Fibroblast of lung (primary cell): ENCODE measurements around the gene DMXL1. TPM values are rescaled to one million over a fixed set of nuclear protein-coding genes. Genes with fewer than 3 reads are reported as not detected.
"Not testable (repeated sequence)": the region's sequence is repeated elsewhere in the genome, so short reads cannot be mapped to it uniquely, and the experiment has no call there.

ENCODE experiments used
- DNase-seq, 2 donors: peaks; one replicate each; pipeline versions ENCODE4 v3.0.0 to v3.0.0-alpha.2; 2010; ENCODE audit warnings: low read depth in 2 of 2
- H2AFZ ChIP-seq: 2 replicates; pipeline ENCODE4 v1.5.1; 2012; ENCODE audit warnings: low read length, control low read depth, inconsistent platforms
- H3K27ac ChIP-seq: 2 replicates; pipeline ENCODE4 v1.5.1; 2011; ENCODE audit warnings: low read length, control low read depth; ENCODE audit not compliant: insufficient read depth
- H3K27me3 ChIP-seq: 2 replicates; pipeline ENCODE4 v1.5.1; 2011; ENCODE audit warnings: mild to moderate bottlenecking, low read length; ENCODE audit not compliant: control insufficient read depth, insufficient read depth
- H3K36me3 ChIP-seq: 2 replicates; pipeline ENCODE4 v1.5.1; 2011; ENCODE audit warnings: low read length; ENCODE audit not compliant: control insufficient read depth, insufficient read depth
- H3K4me1 ChIP-seq: 2 replicates; pipeline ENCODE4 v1.5.1; 2011; ENCODE audit warnings: low read length; ENCODE audit not compliant: control insufficient read depth, insufficient read depth; ENCODE audit errors: extremely low read depth
- H3K4me2 ChIP-seq: 2 replicates; pipeline ENCODE4 v1.5.1; 2011; ENCODE audit warnings: low read length, control low read depth; ENCODE audit not compliant: insufficient read depth; ENCODE audit errors: extremely low read depth
- H3K4me3 ChIP-seq, 4 experiments: fragments of 200-600 bp in 1 of 4; sonication (generic) in 1 of 4; replicated peaks in 1 of 4; 2 replicates each; pipeline ENCODE4 v1.5.1; 2011 to 2016; ENCODE audit warnings: low read length in 4 of 4, low read depth in 3 of 4, mild to moderate bottlenecking in 3 of 4, control low read depth in 2 of 4, inconsistent platforms in 1 of 4, mixed read lengths in 1 of 4; ENCODE audit not compliant: insufficient read depth in 1 of 4; ENCODE audit errors: control extremely low read depth in 1 of 4
- H3K79me2 ChIP-seq: 2 replicates; pipeline ENCODE4 v1.5.1; 2012; ENCODE audit warnings: mild to moderate bottlenecking, low read length, inconsistent platforms; ENCODE audit not compliant: control insufficient read depth, insufficient read depth
- H3K9ac ChIP-seq: 2 replicates; pipeline ENCODE4 v1.5.1; 2011; ENCODE audit warnings: mild to moderate bottlenecking, low read length, control low read depth; ENCODE audit not compliant: insufficient read depth
- H3K9me3 ChIP-seq: 2 replicates; pipeline ENCODE4 v1.5.1; 2012; ENCODE audit warnings: low read depth, low read length; ENCODE audit not compliant: control insufficient read depth, insufficient read depth
- H4K20me1 ChIP-seq: 2 replicates; pipeline ENCODE4 v1.5.1; 2011; ENCODE audit warnings: low read length; ENCODE audit not compliant: control insufficient read depth, insufficient read depth; ENCODE audit errors: extremely low read depth
- EZH2 ChIP-seq: IDR thresholded peaks from 2 replicates; pipeline ENCODE4 v1.5.1; 2012; ENCODE audit warnings: low read length, control low read depth, mild to moderate bottlenecking; ENCODE audit errors: missing control alignments
- polyA plus RNA-seq, 2 donors: library from polyadenylated mRNA; depleted of rRNA in 1 of 2; stranded (reverse) in 1 of 2; unstranded in 1 of 2; fragments of >200 nt; gene quantifications; 2 replicates each; pipeline ENCODE4 v1.2.1, GENCODE V29; 2011 to 2012; ENCODE audit warnings: missing spikeins in 1 of 2
- total RNA-seq: library from RNA; depleted of rRNA; stranded (reverse); fragments of >200 nt; gene quantifications from 2 replicates; pipeline ENCODE4 v1.2.1, GENCODE V29; 2014
- TF ChIP-seq, protein P1 (sequence below), 2 donors: IDR thresholded peaks in 1 of 2; conservative IDR thresholded peaks in 1 of 2; 1 replicate in 1 of 2; 2 replicates in 1 of 2; pipeline ENCODE4 v1.5.1; 2011 to 2012; ENCODE audit warnings: low read length in 2 of 2, control low read depth in 1 of 2, inconsistent platforms in 1 of 2, low read depth in 1 of 2, mild to moderate bottlenecking in 1 of 2

The DMXL1 gene
- total and polyA plus RNA-seq, 2 donors (not counting 1 experiment from before 2014, with no cell fraction given), result 21.1 to 59.5 TPM

GRCh38 chr5:119118000-119118399, 47.1 kb downstream of the DMXL1 start:
- Histone ChIP-seq H3K27me3 (no peaks in the 10 kb centered on the region), H3K36me3 (no peaks in the 10 kb centered on the region), H4K20me1 (no peaks in the 10 kb centered on the region), H3K9ac (no peak overlapping the region), H3K4me1 (no peaks in the 10 kb centered on the region), H3K79me2 (no peaks in the 10 kb centered on the region), H3K4me2 (no peak overlapping the region), H3K9me3 (no peaks in the 10 kb centered on the region), H2AFZ (no peak overlapping the region), H3K27ac (no peak overlapping the region), H3K4me3 (no peak overlapping the region)
- DNase-seq, result no peak
- no peak for TF ChIP-seq EZH2
- TF ChIP-seq, protein P1, sequence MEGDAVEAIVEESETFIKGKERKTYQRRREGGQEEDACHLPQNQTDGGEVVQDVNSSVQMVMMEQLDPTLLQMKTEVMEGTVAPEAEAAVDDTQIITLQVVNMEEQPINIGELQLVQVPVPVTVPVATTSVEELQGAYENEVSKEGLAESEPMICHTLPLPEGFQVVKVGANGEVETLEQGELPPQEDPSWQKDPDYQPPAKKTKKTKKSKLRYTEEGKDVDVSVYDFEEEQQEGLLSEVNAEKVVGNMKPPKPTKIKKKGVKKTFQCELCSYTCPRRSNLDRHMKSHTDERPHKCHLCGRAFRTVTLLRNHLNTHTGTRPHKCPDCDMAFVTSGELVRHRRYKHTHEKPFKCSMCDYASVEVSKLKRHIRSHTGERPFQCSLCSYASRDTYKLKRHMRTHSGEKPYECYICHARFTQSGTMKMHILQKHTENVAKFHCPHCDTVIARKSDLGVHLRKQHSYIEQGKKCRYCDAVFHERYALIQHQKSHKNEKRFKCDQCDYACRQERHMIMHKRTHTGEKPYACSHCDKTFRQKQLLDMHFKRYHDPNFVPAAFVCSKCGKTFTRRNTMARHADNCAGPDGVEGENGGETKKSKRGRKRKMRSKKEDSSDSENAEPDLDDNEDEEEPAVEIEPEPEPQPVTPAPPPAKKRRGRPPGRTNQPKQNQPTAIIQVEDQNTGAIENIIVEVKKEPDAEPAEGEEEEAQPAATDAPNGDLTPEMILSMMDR (conservative IDR thresholded peaks at IDR 0.05 in 1 of 2, IDR thresholded peaks at IDR 0.05 in 1 of 2; ENCODE audit: low read depth in 1 of 2, low read length in 2 of 2), result no peak

DNA sequence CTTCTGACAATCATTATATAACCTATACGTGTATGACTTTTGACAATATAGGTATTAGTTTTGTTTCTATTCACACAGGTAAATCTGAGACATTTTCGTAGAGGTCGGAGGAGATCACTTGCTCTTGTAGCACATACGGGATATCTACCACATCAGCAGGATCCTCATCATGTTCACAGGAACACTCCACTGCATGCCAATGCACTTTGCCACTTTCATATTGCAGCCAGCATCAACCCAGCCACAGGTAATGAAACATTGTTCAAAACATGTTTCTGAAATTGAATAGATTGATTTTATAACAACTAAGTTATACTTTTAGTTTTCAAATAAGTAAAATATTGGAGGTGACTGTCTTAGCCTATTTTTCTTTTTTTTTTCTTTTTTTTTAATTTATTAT, 50.0 kb downstream of the DMXL1 start:
- TF ChIP-seq, protein P1 (conservative IDR thresholded peaks at IDR 0.05 in 1 of 2, IDR thresholded peaks at IDR 0.05 in 1 of 2; ENCODE audit: low read depth in 1 of 2, low read length in 2 of 2), result no peak
- no peak for TF ChIP-seq EZH2
- no peaks in the 10 kb centered on the region for H3K36me3 ChIP-seq
- H3K27me3 ChIP-seq, result no peaks in the 10 kb centered on the region
- no peaks in the 10 kb centered on the region for H4K20me1 ChIP-seq
- H2AFZ ChIP-seq, result no peak overlapping the region
- H3K9ac ChIP-seq, result no peak overlapping the region
- H3K4me1 ChIP-seq, result no peaks in the 10 kb centered on the region
- no peak overlapping the region for H3K27ac ChIP-seq
- no peak overlapping the region for H3K4me3 ChIP-seq
- DNase-seq, result no peak
- no peak overlapping the region for H3K4me2 ChIP-seq
- no peaks in the 10 kb centered on the region for H3K9me3 ChIP-seq
- no peaks in the 10 kb centered on the region for H3K79me2 ChIP-seq

- H3K36me3 ChIP-seq, H3K27me3 ChIP-seq, H3K4me1 ChIP-seq, H3K4me3 ChIP-seq, H3K4me2 ChIP-seq, H2AFZ ChIP-seq, DNase-seq, H4K20me1 ChIP-seq, H3K79me2 ChIP-seq, H3K9ac ChIP-seq, H3K9me3 ChIP-seq, H3K27ac ChIP-seq: not testable (repeated sequence)
These were observed 51.6 kb downstream of the DMXL1 start for GRCh38 chr5:119122474-119122873.
